Urinary bladder (tissue), 4 donors: Measurements from ENCODE around the gene ZNF837. TPM values are rescaled to one million over a fixed set of nuclear protein-coding genes. Genes with fewer than 3 reads are reported as not detected.

ENCODE experiments used
- DNase-seq: peaks from one replicate; pipeline ENCODE4 v3.0.0-alpha.2; 2015; ENCODE audit errors: extremely low spot score
- H3K27ac ChIP-seq: one replicate; pipeline ENCODE4 v1.5.1; 2013; ENCODE audit warnings: low read depth, mild to moderate bottlenecking, moderate library complexity
- H3K36me3 ChIP-seq: one replicate; pipeline ENCODE4 v1.6.1; 2013; ENCODE audit warnings: mild to moderate bottlenecking, moderate library complexity; ENCODE audit not compliant: insufficient read depth
- H3K4me1 ChIP-seq: one replicate; pipeline ENCODE4 v1.6.1; 2013; ENCODE audit warnings: mild to moderate bottlenecking, moderate library complexity; ENCODE audit not compliant: insufficient read depth
- H3K4me3 ChIP-seq: one replicate; pipeline ENCODE4 v1.5.1; 2013; ENCODE audit warnings: low read depth, low read length
- WGBS: extraction: QIAGEN DNeasy Blood & Tissue Kit; methylation state at CpG from one replicate; pipeline ENCODE4 v1.1.7; 2013; 5-methylcytosine and 5-hydroxymethylcytosine counted together
- polyA plus RNA-seq: library from polyadenylated mRNA; stranded (reverse); fragments of 200-250 nt; gene quantifications from one replicate; pipeline ENCODE4 v1.2.3, GENCODE V29; 2013
- small RNA-seq: library from RNA; depleted of rRNA; stranded (forward); fragments of <200 nt; gene quantifications from one replicate; pipeline ENCODE3, GENCODE V24; 2014
- total RNA-seq: library from RNA; depleted of rRNA; stranded (reverse); fragments of >200 nt; gene quantifications from one replicate; pipeline ENCODE4 v1.2.3, GENCODE V29; 2014
- donor health status: healthy with polysubstance abuse.
- donor health status: healthy.

The ZNF837 gene
- total and polyA plus RNA-seq, 2 donors = 1.5 to 1.6 TPM

- no peak for DNase-seq
- Histone ChIP-seq H3K4me3 (no peak overlapping the region), H3K36me3 (no peaks in the 10 kb centered on the region), H3K4me1 (no peaks in the 10 kb centered on the region), H3K27ac (no peak overlapping the region)
- WGBS = 94% methylated on average over 10 of the region's 10 CpGs
Observed at GRCh38 chr19:58319241-58319640, 61.6 kb downstream of the ZNF837 start.

GRCh38 chr19:58318297-58318696, 62.5 kb downstream of the ZNF837 start:
- H3K36me3 ChIP-seq = no peaks in the 10 kb centered on the region
- H3K27ac ChIP-seq = no peak overlapping the region
- WGBS = 82% methylated on average over 4 of the region's 4 CpGs
- H3K4me3 ChIP-seq = no peak overlapping the region
- no peak for DNase-seq
- H3K4me1 ChIP-seq = no peaks in the 10 kb centered on the region

Small RNA genes within 50 kb of the gene (small RNA-seq; reads per million reads assigned to genes)
- gene MIR4754 (not detected), gene MIR6806 (0.18 reads per million), gene RNA5SP473 (not detected)

Other genes starting within 250 kb of the ZNF837 start
- gene ZNF329, start 230.2 kb downstream of the ZNF837 start, total RNA-seq = 19.6 TPM
- gene ZNF329, start 230.2 kb downstream of the ZNF837 start, polyA plus RNA-seq = 9.4 TPM
- 18.9 TPM for gene ZNF274, start 198.0 kb downstream of the ZNF837 start, total RNA-seq
- 32.1 TPM for gene ZNF274, start 198.0 kb downstream of the ZNF837 start, polyA plus RNA-seq
- 51.4 TPM for gene ZNF544, start 152.1 kb downstream of the ZNF837 start, total RNA-seq
- gene ZNF544, start 152.1 kb downstream of the ZNF837 start, polyA plus RNA-seq = 23.6 TPM
- gene ZNF8, start 102.1 kb downstream of the ZNF837 start, total RNA-seq = 7.8 TPM
- gene ZNF8, start 102.1 kb downstream of the ZNF837 start, polyA plus RNA-seq = 1.8 TPM
- 30.1 TPM for gene ERVK3-1, start 75.7 kb downstream of the ZNF837 start, total RNA-seq
- 33.9 TPM for gene ERVK3-1, start 75.7 kb downstream of the ZNF837 start, polyA plus RNA-seq
- gene ZSCAN22, start 54.0 kb downstream of the ZNF837 start, total RNA-seq = 2.9 TPM
- 1.6 TPM for gene ZSCAN22, start 54.0 kb downstream of the ZNF837 start, polyA plus RNA-seq
- gene A1BG, start 27.5 kb downstream of the ZNF837 start, total RNA-seq = 0.69 TPM
- gene A1BG, start 27.5 kb downstream of the ZNF837 start, polyA plus RNA-seq = 19.3 TPM
- gene ZNF497, start 18.3 kb downstream of the ZNF837 start, total RNA-seq = 2.1 TPM
- gene ZNF497, start 18.3 kb downstream of the ZNF837 start, polyA plus RNA-seq = 0.73 TPM
- 1,214 TPM for gene RPS5, start 6.2 kb upstream of the ZNF837 start, total RNA-seq
- gene RPS5, start 6.2 kb upstream of the ZNF837 start, polyA plus RNA-seq = 1,879 TPM
- not detected for gene RNF225, start 14.6 kb upstream of the ZNF837 start, total RNA-seq
- gene RNF225, start 14.6 kb upstream of the ZNF837 start, polyA plus RNA-seq = 0.11 TPM
- 13.6 TPM for gene ZNF584, start 27.6 kb upstream of the ZNF837 start, total RNA-seq
- 18.5 TPM for gene ZNF584, start 27.6 kb upstream of the ZNF837 start, polyA plus RNA-seq
- gene ZNF132, start 59.1 kb upstream of the ZNF837 start, total RNA-seq = 11.9 TPM
- gene ZNF132, start 59.1 kb upstream of the ZNF837 start, polyA plus RNA-seq = 2.3 TPM
- 6.6 TPM for gene ZNF324B, start 70.6 kb upstream of the ZNF837 start, total RNA-seq
- gene ZNF324B, start 70.6 kb upstream of the ZNF837 start, polyA plus RNA-seq = 5.4 TPM
- 9.5 TPM for gene ZNF324, start 86.0 kb upstream of the ZNF837 start, total RNA-seq
- gene ZNF324, start 86.0 kb upstream of the ZNF837 start, polyA plus RNA-seq = 8.6 TPM
- 6.0 TPM for gene ZNF446, start 95.3 kb upstream of the ZNF837 start, total RNA-seq
- 16.2 TPM for gene ZNF446, start 95.3 kb upstream of the ZNF837 start, polyA plus RNA-seq
- 3.5 TPM for gene SLC27A5, start 131.0 kb upstream of the ZNF837 start, total RNA-seq
- 16.8 TPM for gene SLC27A5, start 131.0 kb upstream of the ZNF837 start, polyA plus RNA-seq
- gene ZBTB45, start 138.8 kb upstream of the ZNF837 start, total RNA-seq = 3.3 TPM
- gene ZBTB45, start 138.8 kb upstream of the ZNF837 start, polyA plus RNA-seq = 18.4 TPM
- gene TRIM28, start 163.0 kb upstream of the ZNF837 start, total RNA-seq = 177 TPM
- gene TRIM28, start 163.0 kb upstream of the ZNF837 start, polyA plus RNA-seq = 282 TPM
- 38.4 TPM for gene CHMP2A, start 174.1 kb upstream of the ZNF837 start, total RNA-seq
- gene CHMP2A, start 174.1 kb upstream of the ZNF837 start, polyA plus RNA-seq = 212 TPM
- 31.0 TPM for gene UBE2M, start 177.6 kb upstream of the ZNF837 start, total RNA-seq
- gene UBE2M, start 177.6 kb upstream of the ZNF837 start, polyA plus RNA-seq = 69.3 TPM
- gene MZF1, start 192.3 kb upstream of the ZNF837 start, total RNA-seq = 12.4 TPM
- 22.1 TPM for gene MZF1, start 192.3 kb upstream of the ZNF837 start, polyA plus RNA-seq